CD4-positive, alpha-beta T cell treated with Interleukin-4 for 4 hours (primary cell): ENCODE results near the gene CYP2C19.
"Not testable (repeated sequence)": the region's sequence is repeated elsewhere in the genome, so short reads cannot be mapped to it uniquely, and the experiment has no call there.

Experiments used
- DNase-seq: peaks from one replicate; pipeline ENCODE4 v3.0.0-alpha.2; 2020

Gene CYP2C19

GRCh38 chr10:94889123-94889522 lies 126.6 kb downstream of the CYP2C19 start:
- DNase-seq = no peak

GRCh38 chr10:94890264-94891022 lies 128.0 kb downstream of the CYP2C19 start:
- DNase-seq = no peak

- not testable (repeated sequence) for DNase-seq
Observed at GRCh38 chr10:94898414-94898813, 135.9 kb downstream of the CYP2C19 start.

GRCh38 chr10:94902080-94902479 lies 139.6 kb downstream of the CYP2C19 start:
- DNase-seq = no peak

GRCh38 chr10:94902570-94902969 lies 140.1 kb downstream of the CYP2C19 start:
- no peak for DNase-seq
